Measurements from ENCODE around the gene APP. TPM values are rescaled to one million over a fixed set of nuclear protein-coding genes. Genes with fewer than 3 reads are reported as not detected.
"Not testable (repeated sequence)": the region's sequence is repeated elsewhere in the genome, so short reads cannot be mapped to it uniquely, and the experiment has no call there.

APP gene
- total and polyA plus RNA-seq, 8 donors = 373 to 671 (median 580) TPM

GRCh38 chr21:26020510-26020909 lies 150.1 kb downstream of the APP start:
- no peak overlapping the region for H3K27ac ChIP-seq
- H3K27me3 ChIP-seq = no peaks in the 10 kb centered on the region
- H3K9me3 ChIP-seq = no peaks in the 10 kb centered on the region
- ATAC-seq (no peak), DNase-seq (no peak)
- intact Hi-C loops (cut with DNase I) = no loop called here
- no peak for TF ChIP-seq CTCF (IDR thresholded peaks at IDR 0.05)
- H3K4me1 ChIP-seq = no peaks in the 10 kb centered on the region
- no peak overlapping the region for H3K4me3 ChIP-seq
- H3K36me3 ChIP-seq = peaks cover 0 to 15% of the 10 kb centered on the region in 2 donors

DNA sequence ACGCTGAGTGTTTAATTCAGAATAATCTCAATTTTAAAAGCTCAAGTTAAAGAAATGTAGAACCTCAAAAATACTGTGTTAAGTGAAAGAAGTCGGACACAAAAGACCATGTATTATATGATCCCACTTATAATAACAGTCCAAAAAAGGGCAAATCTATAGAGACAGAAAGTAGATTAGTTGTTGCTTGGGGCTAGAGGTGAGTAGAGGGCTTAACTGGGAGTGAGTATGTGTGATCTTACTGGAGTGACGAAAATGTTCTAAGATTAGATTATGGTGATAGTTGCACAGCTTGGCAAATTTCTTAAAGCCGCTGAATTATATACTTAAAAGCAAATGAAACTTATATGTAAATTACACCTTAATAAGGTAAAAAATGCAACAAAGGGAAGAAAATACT lies 150.5 kb downstream of the APP start:
- no peak overlapping the region for H3K4me3 ChIP-seq
- no peak overlapping the region for H3K27ac ChIP-seq
- no peak for TF ChIP-seq CTCF (IDR thresholded peaks at IDR 0.05)
- no peaks in the 10 kb centered on the region for H3K9me3 ChIP-seq
- ATAC-seq (no peak), DNase-seq (no peak)
- H3K36me3 ChIP-seq = peaks cover 0 to 15% of the 10 kb centered on the region in 2 donors
- H3K4me1 ChIP-seq = no peaks in the 10 kb centered on the region
- H3K27me3 ChIP-seq = no peaks in the 10 kb centered on the region
- intact Hi-C loops (cut with DNase I) = no loop called here

DNA sequence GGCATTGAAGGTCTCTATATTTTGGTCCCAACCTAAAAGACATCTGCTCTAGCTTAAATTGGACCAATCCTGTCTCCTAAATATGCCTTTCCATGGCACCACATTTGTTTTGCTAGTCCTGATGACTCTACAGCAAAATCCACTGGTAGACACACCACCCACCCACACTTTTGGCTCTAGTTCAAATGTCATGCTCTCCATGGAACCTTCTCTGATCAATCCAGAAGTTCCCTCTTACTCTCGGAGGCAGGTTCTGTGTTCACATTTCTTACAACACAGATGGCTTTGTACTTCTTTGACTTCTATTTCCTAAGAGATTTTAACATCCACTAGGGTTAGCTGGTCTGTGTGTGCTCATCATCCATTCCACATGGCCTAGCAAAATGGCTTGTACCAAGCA lies 151.3 kb downstream of the APP start:
- Histone ChIP-seq H3K36me3 (peaks cover 0 to 15% of the 10 kb centered on the region in 2 donors), H3K27me3 (no peaks in the 10 kb centered on the region), H3K4me3 (no peak overlapping the region), H3K27ac (no peak overlapping the region), H3K4me1 (no peaks in the 10 kb centered on the region), H3K9me3 (no peaks in the 10 kb centered on the region)
- TF ChIP-seq CTCF (IDR thresholded peaks at IDR 0.05) = no peak
- DNase-seq (no peak), ATAC-seq (no peak)
- intact Hi-C loops (cut with DNase I) = no loop called here

DNA sequence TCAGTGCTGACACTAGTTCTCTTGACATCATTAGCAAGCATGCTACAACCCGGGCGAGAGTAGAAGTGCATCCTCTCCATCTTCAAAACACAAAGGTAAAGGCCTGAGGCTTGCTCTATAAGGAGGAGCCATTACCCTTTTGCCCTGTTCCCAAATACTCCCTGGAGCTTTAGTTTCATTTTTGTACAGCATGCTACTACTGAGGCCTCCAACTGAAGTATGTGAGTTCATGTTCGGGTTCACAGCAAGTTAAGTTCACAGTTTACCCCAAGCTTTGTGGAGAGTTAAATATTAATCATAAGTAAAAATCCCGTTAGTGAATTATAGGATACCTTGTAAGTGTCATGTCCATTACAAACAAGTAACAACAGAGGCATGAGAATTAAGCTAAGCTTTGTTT lies 156.6 kb downstream of the APP start:
- no peak for TF ChIP-seq CTCF (IDR thresholded peaks at IDR 0.05)

GRCh38 chr21:26012482-26012881 lies 158.1 kb downstream of the APP start:
- intact Hi-C loops (cut with DNase I); H3K36me3 ChIP-seq; ATAC-seq; H3K4me3 ChIP-seq; DNase-seq; H3K27ac ChIP-seq; H3K4me1 ChIP-seq; H3K27me3 ChIP-seq; H3K9me3 ChIP-seq: not testable (repeated sequence)

More for the DNA sequence above, 156.6 kb downstream of the APP start:
- DNase-seq (no peak), ATAC-seq (no peak)
- Histone ChIP-seq H3K36me3 (no peaks in the 10 kb centered on the region), H3K9me3 (no peaks in the 10 kb centered on the region), H3K4me3 (no peak overlapping the region), H3K27ac (no peak overlapping the region), H3K4me1 (no peaks in the 10 kb centered on the region), H3K27me3 (no peaks in the 10 kb centered on the region)
- intact Hi-C loops (cut with DNase I) = no loop called here

GRCh38 chr21:26011292-26011940 lies 159.2 kb downstream of the APP start:
- TF ChIP-seq CTCF (IDR thresholded peaks at IDR 0.05) = no peak
- H3K4me3 ChIP-seq = no peak overlapping the region
- no peak for ATAC-seq
- no peak for DNase-seq
- H3K36me3 ChIP-seq = no peaks in the 10 kb centered on the region
- H3K9me3 ChIP-seq = no peaks in the 10 kb centered on the region
- intact Hi-C loops (cut with DNase I) = no loop called here
- no peak overlapping the region for H3K27ac ChIP-seq
- no peaks in the 10 kb centered on the region for H3K27me3 ChIP-seq
- H3K4me1 ChIP-seq = peaks cover 0 to 8% of the 10 kb centered on the region in 2 donors
